Sigmoid colon (tissue), 7 donors: Measurements from ENCODE around the gene COX20. TPM values are rescaled to one million over a fixed set of nuclear protein-coding genes. Genes with fewer than 3 reads are reported as not detected.

Source experiments
- DNase-seq: peaks from one replicate; pipeline ENCODE4 v3.0.0-alpha.2; 2019
- H3K27ac ChIP-seq, 4 donors: fragments of 200-600 bp; sonication (generic); one replicate each; pipeline ENCODE4 v1.5.1; 2016 to 2019; ENCODE audit warnings: mild to moderate bottlenecking in 1 of 4
- H3K27me3 ChIP-seq, 3 donors: fragments of 200-600 bp; sonication (generic); one replicate each; pipeline ENCODE4 v1.5.1; 2019; ENCODE audit warnings: mild to moderate bottlenecking in 1 of 3
- H3K36me3 ChIP-seq, 4 donors: fragments of 200-600 bp; sonication (generic); one replicate each; pipeline ENCODE4 v1.5.1; 2016 to 2019
- H3K4me1 ChIP-seq, 4 donors: fragments of 200-600 bp; sonication (generic); one replicate each; pipeline ENCODE4 v1.5.1; 2017 to 2019
- H3K4me3 ChIP-seq, 4 donors: fragments of 200-600 bp; sonication (generic); one replicate each; pipeline ENCODE4 v1.5.1; 2017 to 2019; ENCODE audit warnings: mild to moderate bottlenecking in 2 of 4, moderate library complexity in 1 of 4
- H3K9me3 ChIP-seq, 4 donors: fragments of 200-600 bp in 3 of 4; sonication (generic) in 3 of 4; one replicate each; pipeline versions ENCODE4 v1.5.1 to v1.6.1; 2013 to 2019
- EP300 ChIP-seq, 4 donors: sonication (generic); formaldehyde crosslinking; IDR thresholded peaks; one replicate each; pipeline ENCODE4 v1.6.1; 2017; ENCODE audit warnings: antibody characterized with exemption in 4 of 4
- POLR2A ChIP-seq, 2 donors: fragments of 450-650 bp; IDR thresholded peaks; one replicate each; pipeline ENCODE4 v1.6.1; 2016; ENCODE audit warnings: antibody characterized with exemption in 2 of 2, mild to moderate bottlenecking in 2 of 2, moderate library complexity in 2 of 2
- POLR2AphosphoS5 ChIP-seq, 4 donors: sonication (generic); formaldehyde crosslinking; IDR thresholded peaks; one replicate each; pipeline ENCODE4 v1.6.1; 2017; ENCODE audit warnings: antibody characterized with exemption in 4 of 4
- WGBS, 2 donors: extraction: QIAGEN DNeasy Blood & Tissue Kit; methylation state at CpG; one replicate each; pipeline ENCODE4 v1.1.7; 2013; 5-methylcytosine and 5-hydroxymethylcytosine counted together
- intact Hi-C: fragments of 100-400 bp; cut with DNase I; formaldehyde crosslinking; loops from one replicate; pipeline ENCODE4 v1.15.1; 2023
- polyA plus RNA-seq, 3 donors: library from polyadenylated mRNA; stranded (reverse); fragments of 200-250 nt; gene quantifications; one replicate each; pipeline ENCODE4 v1.2.3, GENCODE V29; 2013
- total RNA-seq, 4 donors: library from RNA; depleted of rRNA; stranded (reverse); fragments of >200 nt; gene quantifications; one replicate each; pipeline ENCODE4 v1.1.0, GENCODE V29; 2016
- TF ChIP-seq, protein P1 (sequence below), 4 experiments: fragments of 450-650 bp in 3 of 4; fragments of 200-600 bp in 1 of 4; IDR thresholded peaks; one replicate each; pipeline ENCODE4 v1.5.1; 2016 to 2019; ENCODE audit warnings: antibody characterized with exemption in 4 of 4, mild to moderate bottlenecking in 3 of 4, moderate library complexity in 2 of 4
- donor health status: healthy with polysubstance abuse.
- donor health status: Bipolar disorder and iron deficiency.
- donor health status: healthy.

Gene COX20
- total and polyA plus RNA-seq, 7 donors, result 35.2 to 132 (median 62.4) TPM

DNA sequence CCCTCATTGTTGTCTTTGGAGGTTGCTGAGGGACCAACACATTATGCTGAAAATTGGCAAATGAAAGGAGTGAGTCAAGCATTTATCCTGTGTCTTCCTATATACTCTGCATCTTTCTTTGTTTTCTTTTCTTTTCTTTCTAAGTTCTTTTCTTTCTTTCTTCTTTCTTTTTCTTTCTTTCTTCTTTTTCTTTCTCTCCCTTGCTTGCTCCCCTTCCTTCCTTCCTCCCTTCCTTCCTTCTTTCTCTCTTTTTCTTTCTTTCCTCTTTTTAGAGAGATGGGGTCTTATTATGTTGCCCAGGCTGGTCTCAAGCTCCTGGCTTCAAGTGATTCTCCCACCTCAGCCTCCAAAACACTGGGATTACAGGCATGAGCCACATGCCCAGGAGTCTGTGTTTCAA, 28.3 kb upstream of the COX20 start:
- Histone ChIP-seq H3K27ac (no peak overlapping the region), H3K9me3 (no peaks in the 10 kb centered on the region), H3K4me3 (no peak overlapping the region), H3K4me1 (no peaks in the 10 kb centered on the region), H3K27me3 (no peaks in the 10 kb centered on the region), H3K36me3 (no peaks in the 10 kb centered on the region)
- no peak for DNase-seq
- intact Hi-C loops, result no loop called here
- TF ChIP-seq POLR2A (IDR thresholded peaks at IDR 0.05) (no peak), POLR2AphosphoS5 (IDR thresholded peaks at IDR 0.05) (no peak), EP300 (IDR thresholded peaks at IDR 0.05) (no peak)
- TF ChIP-seq, protein P1, sequence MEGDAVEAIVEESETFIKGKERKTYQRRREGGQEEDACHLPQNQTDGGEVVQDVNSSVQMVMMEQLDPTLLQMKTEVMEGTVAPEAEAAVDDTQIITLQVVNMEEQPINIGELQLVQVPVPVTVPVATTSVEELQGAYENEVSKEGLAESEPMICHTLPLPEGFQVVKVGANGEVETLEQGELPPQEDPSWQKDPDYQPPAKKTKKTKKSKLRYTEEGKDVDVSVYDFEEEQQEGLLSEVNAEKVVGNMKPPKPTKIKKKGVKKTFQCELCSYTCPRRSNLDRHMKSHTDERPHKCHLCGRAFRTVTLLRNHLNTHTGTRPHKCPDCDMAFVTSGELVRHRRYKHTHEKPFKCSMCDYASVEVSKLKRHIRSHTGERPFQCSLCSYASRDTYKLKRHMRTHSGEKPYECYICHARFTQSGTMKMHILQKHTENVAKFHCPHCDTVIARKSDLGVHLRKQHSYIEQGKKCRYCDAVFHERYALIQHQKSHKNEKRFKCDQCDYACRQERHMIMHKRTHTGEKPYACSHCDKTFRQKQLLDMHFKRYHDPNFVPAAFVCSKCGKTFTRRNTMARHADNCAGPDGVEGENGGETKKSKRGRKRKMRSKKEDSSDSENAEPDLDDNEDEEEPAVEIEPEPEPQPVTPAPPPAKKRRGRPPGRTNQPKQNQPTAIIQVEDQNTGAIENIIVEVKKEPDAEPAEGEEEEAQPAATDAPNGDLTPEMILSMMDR (IDR thresholded peaks at IDR 0.05), result no peak

DNA sequence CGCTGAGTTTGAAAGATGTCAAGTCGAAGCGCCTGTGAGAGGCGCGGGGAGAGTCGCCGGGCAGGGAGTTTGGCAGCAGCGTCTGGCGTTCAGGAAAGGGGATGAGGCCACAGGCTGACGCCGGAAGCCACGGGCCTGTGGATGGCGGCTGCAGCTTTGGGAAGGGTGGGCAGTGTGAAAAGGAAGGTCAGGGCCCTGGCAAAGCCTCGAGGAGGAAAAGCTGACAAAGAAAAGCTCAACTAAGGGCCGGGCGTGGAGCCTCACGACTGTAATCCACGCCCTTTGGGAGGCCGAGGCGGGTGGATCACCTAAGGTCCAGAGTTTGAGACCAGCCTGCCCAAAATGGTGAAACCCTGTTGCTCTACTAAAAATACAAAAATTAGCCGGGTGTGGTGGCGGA, 25.2 kb upstream of the COX20 start:
- DNase-seq, result no peak
- Histone ChIP-seq H3K36me3 (no peaks in the 10 kb centered on the region), H3K27ac (no peak overlapping the region), H3K4me3 (no peak overlapping the region), H3K9me3 (no peaks in the 10 kb centered on the region), H3K27me3 (no peaks in the 10 kb centered on the region), H3K4me1 (no peaks in the 10 kb centered on the region)
- TF ChIP-seq POLR2AphosphoS5 (IDR thresholded peaks at IDR 0.05) (no peak), EP300 (IDR thresholded peaks at IDR 0.05) (no peak), POLR2A (IDR thresholded peaks at IDR 0.05) (no peak)
- TF ChIP-seq, protein P1 (IDR thresholded peaks at IDR 0.05), result no peak
- 82 to 83% methylated on average over 22 of the region's 22 CpGs for WGBS, 2 donors
- intact Hi-C loops, result no loop called here

DNA sequence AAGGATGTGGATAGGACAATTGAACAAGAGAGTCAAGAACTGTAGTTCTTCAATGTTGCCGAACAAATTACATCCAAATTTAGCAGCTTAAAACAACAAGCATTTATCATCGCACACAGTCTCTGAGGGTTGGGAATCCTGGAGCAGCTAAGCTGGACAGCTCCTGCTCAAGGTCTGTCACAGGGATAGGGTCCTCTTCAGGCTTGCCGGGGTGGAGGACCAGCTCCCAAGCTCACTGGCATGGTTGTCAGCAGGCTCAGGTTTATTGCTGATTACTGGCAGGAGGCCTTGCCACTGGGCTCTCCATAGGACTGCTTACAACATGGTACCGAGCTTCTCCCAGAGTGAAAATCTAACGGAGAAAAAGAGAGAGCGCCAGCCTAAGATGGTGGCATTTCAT, 22.1 kb upstream of the COX20 start:
- intact Hi-C loops, result no loop called here
- H3K4me1 ChIP-seq, result no peaks in the 10 kb centered on the region
- H3K27me3 ChIP-seq, result no peaks in the 10 kb centered on the region
- no peak overlapping the region for H3K27ac ChIP-seq
- TF ChIP-seq EP300 (IDR thresholded peaks at IDR 0.05) (no peak), POLR2AphosphoS5 (IDR thresholded peaks at IDR 0.05) (no peak), POLR2A (IDR thresholded peaks at IDR 0.05) (no peak)
- TF ChIP-seq, protein P1 (IDR thresholded peaks at IDR 0.05), result no peak
- H3K4me3 ChIP-seq, result no peak overlapping the region
- no peaks in the 10 kb centered on the region for H3K36me3 ChIP-seq
- DNase-seq, result no peak
- H3K9me3 ChIP-seq, result no peaks in the 10 kb centered on the region
- 87 to 90% methylated on average over 6 of the region's 6 CpGs for WGBS, 2 donors

DNA sequence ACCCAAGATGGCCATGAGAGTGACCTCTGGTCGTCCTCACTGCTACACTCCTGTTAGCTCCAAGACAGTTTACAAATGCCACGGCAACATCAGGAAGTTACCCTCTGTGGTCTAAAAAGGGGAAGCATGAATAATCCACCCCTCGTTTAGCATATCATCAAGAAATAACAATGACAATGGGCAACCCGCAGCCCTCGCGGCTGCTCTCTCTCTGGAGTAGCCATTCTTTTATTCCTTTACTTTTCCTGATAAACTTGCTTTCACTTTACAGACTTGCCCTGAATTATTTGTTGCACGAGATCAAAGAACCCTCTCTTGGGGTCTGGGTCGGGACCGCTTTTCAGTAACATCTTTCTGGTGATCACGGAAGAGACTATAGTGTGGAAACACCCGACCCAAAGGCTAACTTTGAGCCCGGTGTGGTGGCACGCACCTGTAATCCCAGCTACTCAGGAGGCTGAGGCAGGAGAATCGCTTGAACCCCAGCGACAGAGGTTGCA, 19.8 kb upstream of the COX20 start:
- intact Hi-C loops, result no loop called here
- no peak overlapping the region for H3K27ac ChIP-seq
- no peak for DNase-seq
- no peaks in the 10 kb centered on the region for H3K9me3 ChIP-seq
- no peak for TF ChIP-seq POLR2A (IDR thresholded peaks at IDR 0.05)
- TF ChIP-seq, protein P1 (IDR thresholded peaks at IDR 0.05), result no peak
- TF ChIP-seq EP300 (IDR thresholded peaks at IDR 0.05), result no peak
- no peak for TF ChIP-seq POLR2AphosphoS5 (IDR thresholded peaks at IDR 0.05)
- H3K4me1 ChIP-seq, result no peaks in the 10 kb centered on the region
- H3K36me3 ChIP-seq, result no peaks in the 10 kb centered on the region
- peak overlapping the region in 2 of 4 donors; percentile 10 to 15 for H3K4me3 ChIP-seq
- no peaks in the 10 kb centered on the region for H3K27me3 ChIP-seq
- WGBS, 2 donors, result 40 to 78% methylated on average over 15 of the region's 15 CpGs

DNA sequence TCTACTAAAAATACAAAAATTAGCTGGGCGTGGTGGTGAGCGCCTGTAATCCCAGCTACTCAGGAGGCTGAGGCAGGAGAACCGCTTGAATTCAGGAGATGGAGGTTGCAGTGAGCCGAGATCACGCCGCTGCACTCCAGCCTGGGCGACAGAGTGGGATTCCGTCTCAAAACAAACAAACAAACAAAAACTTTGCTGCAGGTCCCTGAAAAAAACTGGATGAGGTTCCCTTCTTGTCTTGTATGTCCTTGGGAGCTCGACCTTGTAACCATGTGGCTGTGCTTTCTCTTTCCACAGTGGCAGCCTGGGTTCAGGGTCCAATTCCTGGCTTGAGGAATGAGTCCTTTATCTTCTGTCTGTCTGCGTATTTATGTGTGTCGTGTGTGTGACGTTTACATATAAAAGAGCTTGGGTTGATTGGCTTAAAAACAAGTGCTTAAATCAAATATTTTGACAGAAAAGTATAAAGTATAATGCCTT, 18.0 kb upstream of the COX20 start:
- 72 to 83% methylated on average over 12 of the region's 12 CpGs for WGBS, 2 donors
- DNase-seq, result no peak
- Histone ChIP-seq H3K9me3 (no peaks in the 10 kb centered on the region), H3K27ac (no peak overlapping the region), H3K36me3 (no peaks in the 10 kb centered on the region), H3K4me1 (no peaks in the 10 kb centered on the region), H3K4me3 (no peak overlapping the region), H3K27me3 (no peaks in the 10 kb centered on the region)
- intact Hi-C loops, result no loop called here
- no peak for TF ChIP-seq POLR2AphosphoS5 (IDR thresholded peaks at IDR 0.05)
- TF ChIP-seq, protein P1 (IDR thresholded peaks at IDR 0.05), result no peak
- no peak for TF ChIP-seq POLR2A (IDR thresholded peaks at IDR 0.05)
- no peak for TF ChIP-seq EP300 (IDR thresholded peaks at IDR 0.05)
